HCT116 (cell line): Measurements from ENCODE around the gene KRT222. TPM values are rescaled to one million over a fixed set of nuclear protein-coding genes. Genes with fewer than 3 reads are reported as not detected.

Experiments used
- ATAC-seq: fragments of 200-7000 bp; cut with Tn5 transposase; 2 replicates; pipeline ENCODE4 v1.9.1; 2020; ENCODE audit warnings: mild to moderate bottlenecking, moderate library complexity
- BruUV-seq: library from RNA; stranded (reverse); fragments of 400-500 nt; replicated peaks from 2 replicates; lab custom pipeline; 2021; lab: Mats Ljungman, UMichigan
- CTCF ChIA-PET: fragments of 300-600 bp; sonication (Branson Sonifier 250); formaldehyde crosslinking; loops from one replicate; lab custom pipeline; 2021; ENCODE audit warnings: antibody characterized with exemption; lab: Charles Lee
- POLR2A ChIA-PET: fragments of 300-600, 350-600 bp; sonication (Branson Sonifier 250); formaldehyde crosslinking; loops from one replicate; lab custom pipeline; 2021; ENCODE audit warnings: antibody characterized with exemption; lab: Charles Lee
- RAD21 ChIA-PET, 2 experiments: fragments of 300-600 bp; sonication (Branson Sonifier 250); formaldehyde crosslinking; loops; one replicate each; lab custom pipeline; 2023; ENCODE audit warnings: low total read pairs in 2 of 2; ENCODE audit not compliant: uncharacterized antibody in 2 of 2, unreplicated experiment in 2 of 2, low non-redundant PET in 1 of 2; lab: Charles Lee
- DNase-seq: peaks from one replicate; pipeline ENCODE4 v3.0.0-alpha.2; 2010; ENCODE audit warnings: low read depth, low spot score
- H2AFZ ChIP-seq: fragments of 200-600 bp; shearing (Covaris generic), sonication (generic); 2 replicates; pipeline ENCODE4 v1.6.1; 2017; ENCODE audit warnings: low read depth, mixed run types, mixed read lengths, antibody characterized with exemption, low read length; ENCODE audit not compliant: poor library complexity, severe bottlenecking
- H3K27ac ChIP-seq: 2 replicates; pipeline ENCODE4 v1.5.1; 2012; ENCODE audit warnings: low read depth, low read length
- H3K27me3 ChIP-seq: fragments of 200-600 bp; sonication (generic); 2 replicates; pipeline ENCODE4 v1.6.1; 2016; ENCODE audit warnings: mixed run types, low read length, mixed read lengths; ENCODE audit not compliant: insufficient read depth
- H3K36me3 ChIP-seq, 2 experiments: fragments of 200-500 bp in 1 of 2; fragments of 200-600 bp in 1 of 2; sonication (Bioruptor generic) in 1 of 2; sonication (generic) in 1 of 2; 2 replicates each; pipeline versions ENCODE4 v1.5.1 to v1.6.1; 2014 to 2016; ENCODE audit warnings: low read length in 2 of 2, inconsistent platforms in 1 of 2, mixed read lengths in 1 of 2, mixed run types in 1 of 2; ENCODE audit not compliant: insufficient read depth in 2 of 2, control insufficient read depth in 1 of 2
- H3K4me1 ChIP-seq, 2 experiments: fragments of 200-600 bp in 1 of 2; sonication (generic) in 1 of 2; 2 replicates each; pipeline versions ENCODE4 v1.5.1 to v1.6.1; 2012 to 2017; ENCODE audit warnings: low read length in 2 of 2, inconsistent platforms in 1 of 2, mild to moderate bottlenecking in 1 of 2, mixed read lengths in 1 of 2, mixed run types in 1 of 2, moderate library complexity in 1 of 2; ENCODE audit not compliant: insufficient read depth in 2 of 2, control insufficient read depth in 1 of 2
- H3K4me2 ChIP-seq: fragments of 200-600 bp; sonication (generic); 2 replicates; pipeline ENCODE4 v1.6.1; 2017; ENCODE audit warnings: mixed run types, low read length, mixed read lengths
- H3K4me3 ChIP-seq, 2 experiments: fragments of 200-600 bp in 1 of 2; sonication (generic) in 1 of 2; replicated peaks in 1 of 2; 2 replicates each; pipeline ENCODE4 v1.5.1; 2011 to 2016; ENCODE audit warnings: low read length in 2 of 2, control low read depth in 1 of 2, low read depth in 1 of 2, mild to moderate bottlenecking in 1 of 2, mixed read lengths in 1 of 2, mixed run types in 1 of 2
- H3K79me2 ChIP-seq: fragments of 200-600 bp; sonication (generic); 2 replicates; pipeline ENCODE4 v1.6.1; 2017; ENCODE audit warnings: mild to moderate bottlenecking, mixed run types, low read length, moderate library complexity, mixed read lengths; ENCODE audit not compliant: insufficient read depth
- H3K9ac ChIP-seq: fragments of 200-600 bp; sonication (generic); 2 replicates; pipeline ENCODE4 v1.6.1; 2016; ENCODE audit warnings: low read length, mixed read lengths
- H3K9me2 ChIP-seq: fragments of 200-600 bp; sonication (generic), shearing (Covaris generic); 2 replicates; pipeline ENCODE4 v1.6.1; 2017; ENCODE audit warnings: mixed run types, mild to moderate bottlenecking, moderate library complexity; ENCODE audit not compliant: insufficient read depth
- H3K9me3 ChIP-seq, 2 experiments: fragments of 200-500 bp in 1 of 2; fragments of 200-600 bp in 1 of 2; sonication (Bioruptor generic) in 1 of 2; sonication (generic) in 1 of 2; 2 replicates each; pipeline ENCODE4 v1.6.1; 2014 to 2017; ENCODE audit warnings: low read length in 2 of 2, mixed read lengths in 2 of 2, inconsistent platforms in 1 of 2, low read depth in 1 of 2, mild to moderate bottlenecking in 1 of 2, mixed run types in 1 of 2, moderate library complexity in 1 of 2; ENCODE audit not compliant: control insufficient read depth in 1 of 2, insufficient read depth in 1 of 2
- H4K20me1 ChIP-seq: fragments of 200-600 bp; sonication (generic), shearing (Covaris generic); 2 replicates; pipeline ENCODE4 v1.6.1; 2017; ENCODE audit warnings: mixed run types, mild to moderate bottlenecking, moderate library complexity; ENCODE audit not compliant: insufficient read depth
- CBX3 ChIP-seq: IDR thresholded peaks from 2 replicates; pipeline ENCODE4 v1.6.1; 2012; ENCODE audit warnings: low read depth
- ELF1 ChIP-seq: IDR thresholded peaks from 2 replicates; pipeline ENCODE4 v1.6.1; 2012; ENCODE audit warnings: low read depth, borderline replicate concordance
- POLR2AphosphoS5 ChIP-seq: IDR thresholded peaks from 2 replicates; pipeline ENCODE4 v1.6.1; 2011; ENCODE audit warnings: mild to moderate bottlenecking, low read depth, low read length, moderate library complexity
- RAD21 ChIP-seq: IDR thresholded peaks from 2 replicates; pipeline ENCODE4 v1.6.1; 2012; ENCODE audit warnings: low read depth, mild to moderate bottlenecking
- SIN3A ChIP-seq: IDR thresholded peaks from 2 replicates; pipeline ENCODE4 v1.6.1; 2012; ENCODE audit warnings: low read depth
- SRF ChIP-seq: IDR thresholded peaks from 2 replicates; pipeline ENCODE4 v1.6.1; 2012; ENCODE audit warnings: low read depth
- YY1 ChIP-seq: IDR thresholded peaks from 2 replicates; pipeline ENCODE4 v1.6.1; 2011; ENCODE audit warnings: low read length, low read depth, moderate library complexity, mild to moderate bottlenecking; ENCODE audit not compliant: insufficient replicate concordance; ENCODE audit errors: extremely low read depth
- intact Hi-C: fragments of 100-400 bp; cut with micrococcal nuclease; formaldehyde crosslinking; loops from 2 replicates; pipeline ENCODE4 v1.10.0; 2022
- total RNA-seq: library from RNA; stranded (reverse); gene quantifications from one replicate; pipeline ENCODE4 v1.2.1, GENCODE V29; 2021; ENCODE audit not compliant: unreplicated experiment
- TF ChIP-seq, protein P1 (sequence below), 3 experiments: fragments of 200-600 bp in 1 of 3; sonication (generic) in 1 of 3; IDR thresholded peaks in 2 of 3; conservative IDR thresholded peaks in 1 of 3; 2 replicates each; pipeline ENCODE4 v1.5.1; 2012 to 2017; ENCODE audit warnings: low read depth in 2 of 3, low read length in 2 of 3, antibody characterized with exemption in 1 of 3, borderline replicate concordance in 1 of 3, control low read depth in 1 of 3, mild to moderate bottlenecking in 1 of 3, mixed read lengths in 1 of 3, mixed run types in 1 of 3, moderate library complexity in 1 of 3; ENCODE audit not compliant: insufficient read depth in 1 of 3

Gene KRT222
- total RNA-seq, 1 experiment from 2014 or later: 5.0 TPM

DNA sequence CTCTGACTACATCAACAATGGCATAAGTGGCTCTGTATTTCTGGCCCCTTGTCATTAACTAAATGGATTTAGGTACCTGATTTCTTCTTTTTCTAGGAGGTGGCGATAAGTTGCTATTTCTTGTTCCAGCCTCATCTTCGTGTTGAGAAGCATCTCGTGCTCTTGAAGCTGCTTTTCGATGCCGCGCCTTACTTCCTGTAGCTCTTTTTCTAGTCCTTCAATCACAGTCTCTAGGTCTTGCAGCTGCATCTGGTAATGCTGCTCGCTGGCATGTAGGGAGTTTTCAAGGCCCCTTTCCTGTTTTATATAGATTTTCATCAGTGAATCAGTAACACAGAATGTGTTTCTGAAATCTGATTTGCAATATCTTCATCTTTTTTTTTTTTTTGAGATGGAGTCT, 5.1 kb downstream of the KRT222 start:
- ChIA-PET RAD21 (no interaction called here), POLR2A (no interaction called here), CTCF (no interaction called here)
- no peak for TF ChIP-seq YY1
- H3K4me2 ChIP-seq: no peak overlapping the region
- no TSS peak for BruUV-seq
- no peaks in the 10 kb centered on the region for H4K20me1 ChIP-seq
- H3K27ac ChIP-seq: no peak overlapping the region
- ATAC-seq: no peak
- H3K36me3 ChIP-seq: no peaks in the 10 kb centered on the region
- H3K9me2 ChIP-seq: no peaks in the 10 kb centered on the region
- intact Hi-C loops: no loop called here
- peaks cover 0 to 5% of the 10 kb centered on the region in 2 experiments; a peak in 1 of 4 replicates for H3K4me1 ChIP-seq
- no peaks in the 10 kb centered on the region for H3K9me3 ChIP-seq
- no peak overlapping the region for H3K4me3 ChIP-seq
- H3K9ac ChIP-seq: no peak overlapping the region
- DNase-seq: no peak
- no peaks in the 10 kb centered on the region for H3K79me2 ChIP-seq
- no peaks in the 10 kb centered on the region for H3K27me3 ChIP-seq
- H2AFZ ChIP-seq: no peak overlapping the region

DNA sequence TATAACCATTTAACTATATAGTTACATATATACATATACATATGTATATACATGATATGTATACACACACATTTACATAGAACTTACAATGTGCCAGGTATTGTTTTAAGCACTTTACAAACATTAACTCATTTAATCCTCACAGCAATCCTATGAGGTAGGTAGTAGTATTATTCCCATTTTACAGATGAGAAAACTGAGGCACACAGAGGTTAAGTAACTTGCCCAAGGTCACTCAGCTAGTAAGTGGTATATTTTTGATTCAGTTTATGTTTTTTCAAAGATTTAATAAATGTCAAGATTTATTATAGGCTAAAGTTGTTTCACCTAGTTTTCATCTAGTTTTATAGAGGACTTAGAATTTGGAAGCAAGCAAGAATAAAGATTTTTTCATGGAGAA, 6.6 kb downstream of the KRT222 start:
- ChIA-PET CTCF (no interaction called here), RAD21 (no interaction called here), POLR2A (no interaction called here)
- Histone ChIP-seq H3K9me2 (no peaks in the 10 kb centered on the region), H3K9me3 (no peaks in the 10 kb centered on the region), H3K4me2 (no peak overlapping the region), H3K9ac (no peak overlapping the region), H3K36me3 (no peaks in the 10 kb centered on the region), H3K27me3 (no peaks in the 10 kb centered on the region), H3K79me2 (no peaks in the 10 kb centered on the region), H2AFZ (no peak overlapping the region), H3K4me3 (no peak overlapping the region), H4K20me1 (no peaks in the 10 kb centered on the region), H3K4me1 (no peaks in the 10 kb centered on the region), H3K27ac (no peak overlapping the region)
- DNase-seq (no peak), ATAC-seq (no peak)
- no peak for TF ChIP-seq CBX3
- TF ChIP-seq ELF1: no peak
- TF ChIP-seq POLR2AphosphoS5: no peak
- TF ChIP-seq, protein P1, sequence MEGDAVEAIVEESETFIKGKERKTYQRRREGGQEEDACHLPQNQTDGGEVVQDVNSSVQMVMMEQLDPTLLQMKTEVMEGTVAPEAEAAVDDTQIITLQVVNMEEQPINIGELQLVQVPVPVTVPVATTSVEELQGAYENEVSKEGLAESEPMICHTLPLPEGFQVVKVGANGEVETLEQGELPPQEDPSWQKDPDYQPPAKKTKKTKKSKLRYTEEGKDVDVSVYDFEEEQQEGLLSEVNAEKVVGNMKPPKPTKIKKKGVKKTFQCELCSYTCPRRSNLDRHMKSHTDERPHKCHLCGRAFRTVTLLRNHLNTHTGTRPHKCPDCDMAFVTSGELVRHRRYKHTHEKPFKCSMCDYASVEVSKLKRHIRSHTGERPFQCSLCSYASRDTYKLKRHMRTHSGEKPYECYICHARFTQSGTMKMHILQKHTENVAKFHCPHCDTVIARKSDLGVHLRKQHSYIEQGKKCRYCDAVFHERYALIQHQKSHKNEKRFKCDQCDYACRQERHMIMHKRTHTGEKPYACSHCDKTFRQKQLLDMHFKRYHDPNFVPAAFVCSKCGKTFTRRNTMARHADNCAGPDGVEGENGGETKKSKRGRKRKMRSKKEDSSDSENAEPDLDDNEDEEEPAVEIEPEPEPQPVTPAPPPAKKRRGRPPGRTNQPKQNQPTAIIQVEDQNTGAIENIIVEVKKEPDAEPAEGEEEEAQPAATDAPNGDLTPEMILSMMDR (IDR thresholded peaks at IDR 0.05 in 2 of 3, conservative IDR thresholded peaks at IDR 0.05 in 1 of 3; ENCODE audit: borderline replicate concordance in 1 of 3, insufficient read depth in 1 of 3, low read depth in 2 of 3, low read length in 2 of 3): no peak
- TF ChIP-seq SIN3A: no peak
- TF ChIP-seq SRF: no peak
- no peak for TF ChIP-seq RAD21
- TF ChIP-seq YY1: no peak
- BruUV-seq: no TSS peak
- intact Hi-C loops: no loop called here
